Activated CD4-positive, CD25-positive, alpha-beta regulatory T cell (primary cell): ENCODE results near the gene HYAL1.

ENCODE experiments used
- DNase-seq, 4 experiments: peaks; one replicate each; lab custom pipeline; 2025; lab: John Stamatoyannopoulos, UW

HYAL1 gene

GRCh38 chr3:50260027-50260941 is 43.1 kb downstream of the HYAL1 start:
- peak; percentile 53 to 71 (median 64) for DNase-seq

- DNase-seq: no peak
Observed at GRCh38 chr3:50259432-50260026, 43.8 kb downstream of the HYAL1 start.

- no peak for DNase-seq
Observed at GRCh38 chr3:50258979-50259378, 44.4 kb downstream of the HYAL1 start.

GRCh38 chr3:50258029-50258680 is 45.2 kb downstream of the HYAL1 start:
- DNase-seq: no peak

- no peak for DNase-seq
Observed at GRCh38 chr3:50256978-50257890, 46.1 kb downstream of the HYAL1 start.

- no peak for DNase-seq
Observed at GRCh38 chr3:50255251-50255615, 48.1 kb downstream of the HYAL1 start.

- no peak for DNase-seq
Observed at GRCh38 chr3:50254577-50255250, 48.7 kb downstream of the HYAL1 start.

GRCh38 chr3:50251220-50251619 is 52.2 kb downstream of the HYAL1 start:
- DNase-seq: no peak

- DNase-seq: no peak
Observed at GRCh38 chr3:50250514-50250913, 52.9 kb downstream of the HYAL1 start.
